Retina (tissue), 1 donor: ENCODE results near the gene FGFR4.
A peak's percentile ranks its signal among the peaks of the same experiment; 100 is the strongest.

Experiments used
- DNase-seq: peaks from one replicate; pipeline ENCODE4 v3.0.0-alpha.2; 2016

FGFR4 gene

DNA sequence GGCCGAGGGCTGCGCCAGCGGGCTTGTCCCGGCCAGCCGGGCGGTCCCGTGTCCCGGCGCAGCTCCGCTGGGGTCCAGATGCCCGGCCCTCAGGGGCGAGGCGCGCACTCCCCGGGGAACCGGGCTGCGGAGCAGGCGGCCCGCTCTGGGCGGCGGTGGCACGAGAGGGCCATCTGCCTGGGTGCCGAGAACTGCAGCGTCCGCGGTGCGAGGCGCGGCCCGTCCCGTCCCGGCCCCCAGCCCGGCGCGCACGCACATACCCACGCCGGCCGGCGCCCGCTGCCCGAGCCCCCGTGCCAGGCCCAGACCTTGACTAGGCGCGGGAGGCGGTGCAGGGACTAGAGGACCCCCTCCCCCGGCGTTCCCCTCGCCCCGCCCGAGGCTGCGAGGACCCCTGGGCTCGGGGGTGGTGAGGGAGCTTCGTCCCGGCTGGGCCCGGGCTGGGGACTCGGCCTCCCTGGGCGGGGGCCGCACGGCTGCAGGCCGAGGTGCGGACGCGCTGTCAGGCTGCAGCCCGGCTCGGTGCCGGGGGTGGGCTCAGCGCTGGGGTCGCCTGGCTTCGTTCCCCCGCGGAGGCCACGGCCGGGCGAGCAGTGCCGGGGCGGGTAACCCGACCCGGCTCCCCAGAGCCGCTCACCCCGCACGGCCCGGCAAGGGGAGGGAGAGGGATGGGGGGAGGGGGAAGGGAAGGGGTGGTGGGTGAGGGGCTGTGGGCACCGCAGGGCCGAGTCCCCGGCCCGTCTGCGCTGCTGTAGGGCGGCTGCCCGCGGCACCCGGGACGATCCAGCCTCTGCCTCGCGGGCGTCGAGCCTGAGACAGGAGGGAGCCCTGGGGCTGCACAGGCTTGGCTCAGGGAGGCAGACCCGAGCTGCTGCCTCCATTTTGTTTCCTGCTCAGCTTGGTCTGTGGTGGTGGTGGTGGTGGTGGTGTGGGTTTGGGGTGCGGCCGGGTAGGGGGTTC lies 45.7 kb downstream of the FGFR4 start:
- peak; percentile 92 for DNase-seq

DNA sequence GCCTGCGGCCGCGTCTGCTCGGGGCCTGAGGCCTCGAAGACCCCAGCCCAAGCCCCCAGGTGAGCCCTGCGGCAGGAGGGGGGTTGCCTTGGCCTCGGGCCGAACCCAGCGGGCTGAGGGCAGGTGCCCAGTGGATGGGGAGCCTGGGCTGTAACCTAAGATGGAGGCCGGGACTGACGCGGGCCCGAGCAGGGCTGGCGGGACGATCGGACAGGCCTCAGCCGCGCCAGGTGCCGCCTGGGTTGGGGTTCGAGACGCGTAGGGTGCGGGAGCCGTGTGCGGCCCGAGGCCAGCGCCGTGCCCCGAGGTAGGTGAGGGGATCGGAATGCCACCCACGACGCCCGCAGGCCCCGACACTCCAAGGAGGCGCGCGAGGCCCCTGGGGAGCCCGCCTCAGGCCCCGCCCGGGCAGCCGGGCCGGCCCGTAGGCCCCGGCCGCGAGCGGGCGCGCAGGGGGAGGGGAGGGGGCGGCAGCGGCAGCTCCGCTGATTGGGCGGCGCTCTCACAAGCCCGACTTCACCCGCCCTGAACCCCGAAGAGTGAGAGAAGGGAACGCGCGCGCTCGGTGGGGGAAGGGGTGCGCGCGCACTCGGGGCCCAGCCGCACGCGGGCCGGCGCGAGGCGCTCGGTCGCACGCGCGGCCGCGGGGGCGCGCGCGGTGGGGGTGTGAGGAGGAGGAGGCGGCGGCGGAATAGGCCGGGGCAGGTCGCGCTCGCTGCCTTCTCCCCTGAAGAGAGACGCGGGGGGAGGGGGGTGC lies 46.6 kb downstream of the FGFR4 start, which contains the start of gene NSD1:
TSS of gene NSD1 (plus strand) at position 678 of the 757 bp plus-strand sequence. CDS start 1,331 bp downstream, outside the sequence.
- peak; percentile 94 for DNase-seq

DNA sequence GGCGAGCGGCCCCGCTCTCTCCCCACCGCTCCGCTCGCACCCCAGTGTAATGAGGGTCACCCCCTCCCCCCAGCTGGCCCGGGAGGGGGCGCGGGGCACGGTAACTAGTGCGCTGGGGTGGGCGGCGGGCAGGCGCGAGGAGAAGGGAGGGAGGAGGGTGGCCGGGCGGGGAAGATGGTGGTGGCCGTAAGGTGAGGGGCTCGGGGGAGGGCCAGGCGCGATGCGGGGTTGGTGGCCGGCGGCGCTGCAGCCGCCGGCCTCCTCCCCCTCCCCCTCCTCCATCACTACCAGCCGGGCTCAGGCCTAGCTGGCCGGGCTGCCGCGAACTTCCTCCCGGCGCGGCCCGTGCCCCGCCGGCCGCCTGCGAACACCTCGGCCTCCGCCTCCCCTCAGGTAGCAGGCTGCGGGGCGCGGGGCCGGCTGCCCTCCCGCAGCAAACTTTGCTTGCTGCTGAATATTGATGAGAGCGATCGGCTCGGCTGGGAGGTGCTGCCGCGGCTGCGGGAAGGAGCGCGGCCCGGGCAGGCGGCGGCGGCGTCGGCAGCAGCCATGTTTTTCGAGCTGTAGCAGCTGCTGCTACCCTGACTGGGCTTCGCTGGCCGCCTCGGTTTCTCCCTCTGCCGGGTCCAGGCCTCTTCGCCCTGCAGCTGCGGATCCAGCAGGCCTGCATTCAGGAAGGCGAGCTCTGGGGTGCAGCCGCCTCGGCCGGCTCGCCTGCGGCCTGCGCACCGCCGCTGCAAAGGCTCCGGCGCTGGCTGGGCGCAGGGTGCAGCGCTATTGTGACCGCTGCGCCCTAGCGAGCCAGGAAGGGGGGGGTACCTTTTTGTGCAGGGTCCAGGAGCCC lies 47.4 kb downstream of the FGFR4 start:
- DNase-seq, result peak; percentile 91

DNA sequence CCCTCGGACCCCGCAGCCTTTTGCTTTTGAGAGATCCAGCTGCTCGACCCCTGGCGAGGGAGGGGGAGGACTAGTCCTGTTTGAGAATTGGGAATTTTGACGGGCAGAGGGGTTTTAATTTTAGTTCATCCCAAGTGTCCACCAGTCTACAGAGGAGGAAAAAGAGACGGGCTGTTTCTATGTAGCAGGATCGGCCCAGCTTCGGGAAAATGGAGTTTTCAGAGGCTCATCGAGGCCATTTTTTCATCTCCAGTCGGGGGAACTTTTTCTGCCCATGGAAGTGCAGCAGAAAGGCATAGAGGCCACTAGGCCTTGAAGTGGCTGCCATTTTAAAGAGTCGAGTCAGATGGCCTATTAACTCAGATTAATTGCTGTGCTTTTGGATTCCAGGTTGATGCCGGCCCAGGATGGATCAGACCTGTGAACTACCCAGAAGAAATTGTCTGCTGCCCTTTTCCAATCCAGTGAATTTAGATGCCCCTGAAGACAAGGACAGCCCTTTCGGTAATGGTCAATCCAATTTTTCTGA lies 48.0 kb downstream of the FGFR4 start:
- DNase-seq, result no peak

DNA sequence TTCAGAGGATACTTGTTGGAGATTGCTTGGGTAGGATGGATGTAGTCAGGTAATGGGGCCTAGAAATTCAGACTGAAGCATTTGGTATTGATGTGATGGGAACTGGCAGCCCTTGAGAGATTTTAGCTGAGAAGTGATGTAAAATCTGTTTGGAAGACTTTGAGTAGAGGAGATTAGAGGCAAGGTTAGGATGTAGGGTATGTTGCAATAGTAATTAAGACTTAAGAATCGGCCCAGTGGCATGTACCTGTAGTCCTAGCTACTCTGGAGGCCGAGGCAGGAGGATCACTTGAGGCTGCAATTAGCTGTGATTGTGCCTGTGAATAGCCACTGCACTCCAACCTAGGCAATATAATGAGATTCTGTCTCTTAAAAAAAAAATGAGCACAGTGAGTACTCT lies 53.6 kb downstream of the FGFR4 start:
- no peak for DNase-seq

DNA sequence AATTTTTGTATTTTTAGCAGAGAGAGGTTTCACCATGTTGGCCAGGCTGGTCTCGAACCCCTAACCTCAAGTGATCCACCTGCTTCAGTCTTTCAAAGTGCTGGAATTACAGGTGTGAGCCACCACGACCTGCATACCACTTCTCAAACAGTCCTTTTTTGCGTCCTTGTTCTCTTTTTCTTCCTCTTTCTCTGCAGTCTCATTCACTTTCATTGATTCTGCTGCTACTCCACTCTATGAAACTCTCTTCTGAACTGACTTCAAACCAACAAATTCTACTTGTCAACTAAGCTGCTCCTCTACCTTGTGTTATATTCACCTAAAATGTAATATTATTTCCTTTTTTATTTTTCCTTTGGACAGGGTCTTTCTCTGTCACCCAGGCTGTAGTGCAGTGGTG lies 54.8 kb downstream of the FGFR4 start:
- DNase-seq, result no peak

DNA sequence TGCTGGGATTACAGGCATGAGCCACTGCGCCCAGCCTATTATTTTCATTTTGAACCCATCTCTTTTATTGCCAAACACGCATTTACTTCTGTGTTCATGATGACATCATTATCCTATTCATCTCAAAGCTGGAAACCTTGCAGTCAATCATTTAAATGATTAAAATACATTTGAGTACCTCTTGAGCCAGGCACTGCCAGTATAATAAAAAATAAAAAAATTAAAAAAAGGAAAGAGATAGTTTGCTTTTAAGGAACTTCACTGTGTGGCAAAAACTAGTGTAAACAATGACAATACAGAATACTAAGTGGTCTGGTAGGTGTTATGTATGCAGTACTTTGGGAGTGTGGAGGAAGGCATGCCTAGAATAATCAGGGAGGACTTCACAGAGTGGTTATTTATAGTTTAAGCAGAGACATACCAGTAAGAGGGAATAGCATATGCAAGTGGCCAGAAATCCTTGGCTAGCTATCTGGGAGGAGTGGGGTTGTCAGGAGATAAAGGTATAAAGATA lies 55.4 kb downstream of the FGFR4 start:
- DNase-seq, result no peak

DNA sequence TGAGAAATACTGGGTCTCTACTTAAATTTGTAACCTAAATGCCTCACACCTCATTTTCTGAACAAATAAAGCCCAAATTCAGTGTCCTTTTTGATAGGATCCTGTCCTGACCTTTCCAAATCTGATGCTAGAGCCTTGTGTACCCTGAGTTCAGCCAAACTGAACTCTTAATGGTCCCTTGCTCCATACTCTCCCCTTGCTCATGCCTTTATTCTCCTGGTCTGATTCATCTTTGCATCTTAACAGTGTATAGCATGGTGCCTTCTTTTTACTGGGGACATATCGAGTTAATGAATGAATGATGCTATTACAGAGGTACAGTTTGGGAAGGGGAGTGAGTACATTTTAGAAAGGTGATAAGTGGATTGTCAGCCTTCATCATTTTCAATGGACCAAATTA lies 56.1 kb downstream of the FGFR4 start:
- no peak for DNase-seq

DNA sequence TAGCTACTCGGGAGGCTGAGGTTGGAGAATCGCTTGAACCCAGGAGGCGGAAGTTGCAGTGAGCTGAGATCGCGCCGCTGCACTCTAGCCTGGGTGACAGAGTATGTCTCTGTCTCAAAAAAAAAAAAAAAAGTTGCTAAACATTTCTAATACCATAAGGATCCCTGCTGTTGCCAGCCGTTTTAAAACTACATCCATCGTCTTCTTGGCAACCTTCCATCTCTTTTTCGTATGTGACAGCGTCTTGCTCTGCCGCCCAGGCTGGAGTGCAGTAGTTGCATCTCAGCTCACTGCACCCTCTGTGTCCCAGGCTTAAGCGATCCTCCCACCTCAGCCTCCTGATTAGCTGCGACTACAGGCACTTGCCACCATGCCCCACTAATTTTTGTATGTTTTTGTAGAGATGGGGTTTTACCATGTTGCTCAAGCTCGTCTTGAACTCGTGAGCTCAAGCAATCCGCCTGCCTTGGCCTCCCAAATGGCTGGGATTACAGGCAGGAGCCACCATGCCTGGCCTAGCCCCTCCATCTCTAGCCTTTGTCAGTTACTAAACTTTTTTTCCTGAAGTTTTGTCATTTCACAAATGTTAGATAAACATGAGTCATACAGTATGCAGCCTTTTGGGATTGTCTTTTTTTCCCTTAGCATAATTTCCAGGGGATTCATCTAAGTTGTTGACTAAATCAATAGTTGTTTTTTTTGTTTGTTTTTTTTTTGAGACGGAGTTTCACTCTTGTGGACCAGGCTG lies 60.4 kb downstream of the FGFR4 start:
- DNase-seq, result no peak
